ENCODE measurements around the gene IL17RD. TPM values are rescaled to one million over a fixed set of nuclear protein-coding genes. Genes with fewer than 3 reads are reported as not detected.

Gene IL17RD
- 1.00 and 1.9 TPM in 2 replicates for total RNA-seq

DNA sequence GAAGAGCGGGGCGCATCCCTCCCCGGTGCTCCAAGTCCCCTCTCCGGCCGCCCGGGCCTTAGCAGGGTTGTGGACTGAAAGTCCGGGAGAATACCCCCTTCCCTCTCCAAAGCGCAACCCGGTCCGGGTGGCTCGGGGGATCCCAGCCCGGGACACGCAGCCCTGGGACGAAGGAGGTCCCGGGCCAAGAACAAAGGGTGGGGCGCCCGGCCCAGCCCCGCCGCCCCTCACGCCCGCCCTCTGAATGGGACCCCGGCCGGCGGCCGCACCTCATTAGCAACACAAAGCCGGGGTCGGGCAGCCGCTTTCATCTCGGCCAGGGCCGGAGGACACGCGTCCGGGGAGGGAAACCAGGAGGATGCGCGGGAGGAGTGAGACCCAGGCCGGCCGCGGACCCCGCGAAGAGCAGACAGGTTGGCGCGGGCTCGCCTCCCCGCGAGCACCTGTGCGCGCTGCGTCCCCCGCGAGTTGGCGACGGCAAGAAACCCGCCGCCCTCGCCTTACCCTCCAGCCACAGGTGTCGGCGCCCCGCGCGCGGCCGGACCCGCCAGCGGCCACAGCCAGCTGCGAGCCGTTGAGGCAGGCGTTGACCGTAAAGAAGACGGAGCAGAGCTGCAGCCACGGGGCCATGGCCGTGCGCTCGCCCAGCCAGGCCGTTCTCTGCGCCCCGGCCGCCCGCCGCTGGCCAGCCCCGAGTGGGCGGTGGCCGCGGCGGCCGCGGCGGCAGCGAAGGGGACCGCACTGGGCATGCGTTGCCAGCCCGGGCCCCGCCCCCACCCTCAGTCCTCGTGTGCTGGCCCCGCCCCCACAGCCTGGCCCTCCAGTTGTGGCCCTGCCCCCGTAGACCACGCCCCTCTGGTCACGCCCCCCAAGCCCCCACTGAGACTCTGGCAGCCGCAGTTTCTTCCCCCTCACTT is at the start of gene IL17RD:
Gene IL17RD (minus strand): TSS at position 697 of the 917 bp plus-strand sequence. CDS start 67 bp downstream, at position 630.

DNA sequence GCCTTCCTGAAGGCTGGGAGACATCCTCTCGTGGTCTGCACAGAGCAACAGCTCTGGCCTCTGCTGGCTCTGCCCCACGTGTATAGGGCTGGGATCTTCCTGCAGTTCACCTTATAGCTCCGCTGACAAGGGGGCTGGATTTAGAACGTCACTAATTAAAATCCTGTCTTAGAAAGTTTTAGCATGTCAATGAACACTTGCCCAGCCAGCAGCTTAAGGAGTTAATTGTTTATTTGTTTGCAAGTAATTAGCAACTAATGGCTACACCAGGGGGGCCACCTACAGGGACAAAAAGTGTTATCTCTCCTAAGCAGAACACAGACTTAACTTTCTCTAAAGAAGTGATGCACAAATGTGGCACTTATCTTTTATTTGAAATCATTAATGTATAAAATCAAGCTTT is 34.7 kb upstream of the IL17RD start, which contains the start of gene HESX1:
Gene HESX1 (minus strand): TSS at position 84 of the 403 bp plus-strand sequence. CDS start 60 bp downstream, at position 24.

DNA sequence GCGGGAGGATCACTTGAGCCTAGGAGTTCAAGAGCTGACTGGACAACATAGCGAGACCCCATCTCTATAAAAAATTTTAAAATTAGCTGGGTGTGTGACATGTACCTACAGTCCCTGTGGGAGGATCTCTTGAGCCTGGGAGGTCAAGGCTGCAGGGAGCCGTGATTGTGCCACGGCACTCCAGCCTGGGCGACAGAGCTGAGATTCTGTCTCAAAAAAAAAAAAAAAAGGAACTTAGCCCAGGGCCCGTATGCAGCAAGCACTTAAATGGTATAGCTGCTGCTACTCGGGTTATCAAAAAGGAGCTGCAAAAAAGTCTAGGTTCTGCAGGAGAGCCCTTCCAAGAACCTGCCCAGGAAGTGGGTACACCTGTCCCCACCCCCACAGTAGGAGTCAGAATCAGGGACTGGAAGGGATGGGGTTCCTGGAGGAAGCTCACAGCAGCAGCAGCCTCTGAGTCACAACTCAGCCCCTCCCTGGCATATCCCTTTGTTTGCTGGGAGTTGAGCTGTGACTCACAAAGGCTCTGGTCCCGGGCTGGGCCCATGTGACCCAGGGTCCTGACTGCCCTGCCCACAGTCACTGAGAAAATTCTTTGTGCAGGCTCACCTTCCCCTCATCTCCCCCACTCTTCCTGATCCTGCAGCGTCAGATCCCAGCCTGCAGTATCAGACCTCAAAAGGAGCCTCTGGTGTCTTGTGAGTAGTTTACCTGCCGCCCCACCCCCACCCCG is 104.9 kb downstream of the IL17RD start, which contains the start of gene SPATA12:
Gene SPATA12 (plus strand): TSS at position 576 of the 733 bp plus-strand sequence. CDS start 13,031 bp downstream, outside the sequence.

Other genes with a start within 250 kb of the IL17RD start
- gene SPATA12, start 104.7 kb downstream of the IL17RD start, total RNA-seq = 0.12 TPM in 1 of 2 replicates, not detected in the other
- gene HESX1, start 34.6 kb upstream of the IL17RD start, total RNA-seq = 0.19 and 0.49 TPM in 2 replicates
- gene APPL1, start 62.4 kb upstream of the IL17RD start, total RNA-seq = 21.3 and 26.6 TPM in 2 replicates
- not detected in 2 replicates for gene ASB14, start 127.3 kb upstream of the IL17RD start, total RNA-seq